T-helper 2 cell treated with Interferon-gamma antibody and Interleukin-4, amounts not matched to agents 100 ng/mL and 5 ng/mL, for 36 hours (primary cell): Measurements from ENCODE around the gene MARS1. TPM values are rescaled to one million over a fixed set of nuclear protein-coding genes. Genes with fewer than 3 reads are reported as not detected.
"Not testable (repeated sequence)": the region's sequence is repeated elsewhere in the genome, so short reads cannot be mapped to it uniquely, and the experiment has no call there.

Experiments
- intact Hi-C: fragments of 100-400 bp; cut with micrococcal nuclease; formaldehyde crosslinking; loops from one replicate; pipeline ENCODE4 v1.15.1; 2023
- total RNA-seq: library from RNA; stranded (reverse); gene quantifications from 2 replicates; pipeline ENCODE4 v1.2.3, GENCODE V29; 2022

MARS1 gene
- total RNA-seq, 1 donor from 2014 or later: 189 TPM

DNA sequence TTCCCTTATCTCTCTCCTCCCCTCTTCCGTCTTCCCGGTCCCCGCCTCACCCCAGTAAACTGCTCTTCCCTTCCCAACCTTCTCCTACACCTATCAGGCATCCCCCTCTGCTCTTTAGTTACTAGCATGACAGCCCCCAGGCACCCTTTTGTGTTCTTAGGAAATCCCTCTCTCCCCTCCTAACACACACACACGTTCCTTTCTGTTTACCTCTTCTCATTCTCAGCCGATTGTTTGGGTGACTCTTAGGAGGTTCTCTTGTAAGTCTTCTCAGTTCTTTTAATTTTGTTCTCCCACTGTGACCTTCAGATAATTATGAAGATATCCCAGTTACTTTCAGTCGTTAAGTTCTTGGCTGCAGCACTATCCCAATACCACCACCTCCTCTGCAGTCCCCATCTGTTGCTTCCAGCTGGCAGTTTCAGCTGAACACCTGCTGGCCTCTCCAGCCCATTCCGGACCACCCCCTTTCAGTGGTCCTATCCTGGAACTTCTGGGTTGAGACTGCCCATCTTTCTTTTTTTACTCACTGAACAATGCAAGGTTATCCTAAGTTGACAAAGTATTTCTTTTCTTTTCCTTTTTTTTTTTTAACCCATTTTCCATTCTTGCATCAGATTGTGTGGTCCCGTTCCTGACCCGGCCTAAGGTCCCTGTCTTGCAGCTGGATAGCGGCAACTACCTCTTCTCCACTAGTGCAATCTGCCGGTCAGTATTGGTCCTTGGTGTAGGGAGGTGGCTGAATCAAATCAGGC is 711 bp downstream of the MARS1 start:
- intact Hi-C loops: no loop called here

DNA sequence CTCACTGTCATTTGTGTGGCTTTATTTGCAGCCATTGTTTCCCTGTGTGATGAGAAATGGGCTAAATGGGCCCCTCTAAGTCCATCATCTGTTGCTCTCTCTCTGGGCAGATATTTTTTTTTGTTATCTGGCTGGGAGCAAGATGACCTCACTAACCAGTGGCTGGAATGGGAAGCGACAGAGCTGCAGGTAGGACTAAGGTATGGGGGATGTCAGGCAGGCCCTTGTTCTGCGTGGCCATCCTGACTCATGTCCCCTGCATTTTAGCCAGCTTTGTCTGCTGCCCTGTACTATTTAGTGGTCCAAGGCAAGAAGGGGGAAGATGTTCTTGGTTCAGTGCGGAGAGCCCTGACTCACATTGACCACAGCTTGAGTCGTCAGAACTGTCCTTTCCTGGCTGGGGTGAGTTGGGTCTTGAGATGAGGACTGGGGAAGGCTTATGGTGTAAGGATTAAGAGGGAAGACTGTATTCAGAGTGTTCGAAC is 1.3 kb downstream of the MARS1 start:
- intact Hi-C loops: no loop called here

DNA sequence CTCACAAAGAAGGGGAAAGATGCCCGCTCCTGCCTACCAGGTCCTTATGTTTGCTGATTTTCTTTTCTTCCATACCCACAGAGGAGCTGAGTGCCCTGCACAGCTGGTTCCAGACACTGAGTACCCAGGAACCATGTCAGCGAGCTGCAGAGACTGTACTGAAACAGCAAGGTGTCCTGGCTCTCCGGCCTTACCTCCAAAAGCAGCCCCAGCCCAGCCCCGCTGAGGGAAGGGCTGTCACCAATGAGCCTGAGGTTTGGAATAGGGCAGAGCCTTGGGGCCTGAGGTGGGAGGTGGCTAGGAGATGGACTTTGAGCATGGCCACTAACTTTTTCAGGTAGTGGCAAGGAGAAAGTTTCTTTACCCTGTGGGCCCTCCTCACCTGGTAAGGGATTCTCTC is 2.3 kb downstream of the MARS1 start:
- intact Hi-C loops: no loop called here

DNA sequence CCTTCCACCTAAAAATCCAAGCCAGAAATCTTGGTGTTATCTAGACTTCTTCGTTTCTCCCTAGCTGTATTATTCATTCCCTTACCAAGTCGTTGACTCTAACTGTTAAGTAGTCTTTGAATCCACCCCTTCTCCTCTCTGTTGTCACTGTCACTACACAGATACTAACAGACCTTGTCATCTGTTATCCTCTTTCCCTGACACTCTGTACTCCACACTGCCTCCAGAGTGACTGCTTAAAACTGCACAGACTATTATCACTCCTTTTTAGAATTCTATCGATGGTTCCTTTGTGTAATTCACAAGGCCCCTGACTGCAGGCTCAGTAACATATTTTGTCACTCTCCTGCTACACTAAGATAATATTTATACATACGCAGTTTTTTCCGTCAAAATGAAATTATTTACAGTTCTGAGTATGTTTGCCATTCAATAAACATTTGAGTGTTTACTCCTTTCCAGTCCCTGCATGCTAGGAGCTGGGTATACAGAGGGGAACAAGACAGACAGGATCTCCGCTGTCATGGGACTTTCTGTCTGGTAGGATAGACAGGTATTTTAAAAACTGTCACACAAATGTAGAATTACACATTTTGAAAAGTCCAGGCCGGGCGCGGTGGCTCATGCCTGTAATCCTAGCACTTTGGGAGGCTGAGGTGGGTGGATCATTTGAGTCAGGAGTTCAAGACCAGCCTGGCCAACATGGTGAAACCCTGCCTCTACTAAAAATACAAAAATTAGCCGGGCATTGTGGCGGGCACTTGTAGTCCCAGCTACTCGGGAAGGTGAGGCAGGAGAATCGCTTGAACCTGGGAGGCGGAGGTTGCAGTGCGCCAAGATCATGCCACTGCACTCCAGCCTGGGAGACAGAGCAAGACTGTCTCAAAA is 3.8 kb downstream of the MARS1 start:
- intact Hi-C loops: no loop called here

DNA sequence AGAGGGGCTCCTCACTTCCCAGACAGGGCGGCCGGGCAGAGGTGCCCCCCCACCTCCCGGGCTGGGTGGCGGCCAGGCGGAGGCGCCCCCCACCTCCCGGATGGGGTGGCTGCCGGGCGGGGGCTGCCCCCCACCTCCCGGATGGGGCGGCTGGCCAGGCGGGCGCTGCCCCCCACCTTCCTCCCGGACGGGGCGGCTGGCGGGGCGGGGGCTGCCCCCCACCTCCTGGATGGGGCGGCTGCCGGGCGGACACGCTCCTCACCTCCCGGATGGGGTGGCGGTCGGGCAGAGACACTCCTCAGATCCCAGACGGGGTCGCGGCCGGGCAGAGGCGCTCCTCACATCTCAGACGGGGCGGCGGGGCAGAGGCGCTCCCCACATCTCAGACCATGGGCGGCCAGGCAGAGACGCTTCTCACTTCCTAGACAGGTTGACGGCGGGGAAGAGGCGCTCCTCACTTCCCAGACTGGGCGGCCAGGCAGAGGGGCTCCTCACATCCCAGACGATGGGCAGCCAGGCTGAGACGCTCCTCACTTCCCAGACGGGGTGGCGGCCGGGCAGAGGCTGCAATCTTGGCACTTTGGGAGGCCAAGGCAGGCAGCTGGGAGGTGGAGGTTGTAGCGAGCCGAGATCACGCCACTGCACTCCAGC is 7.3 kb downstream of the MARS1 start:
- intact Hi-C loops: not testable (repeated sequence)

DNA sequence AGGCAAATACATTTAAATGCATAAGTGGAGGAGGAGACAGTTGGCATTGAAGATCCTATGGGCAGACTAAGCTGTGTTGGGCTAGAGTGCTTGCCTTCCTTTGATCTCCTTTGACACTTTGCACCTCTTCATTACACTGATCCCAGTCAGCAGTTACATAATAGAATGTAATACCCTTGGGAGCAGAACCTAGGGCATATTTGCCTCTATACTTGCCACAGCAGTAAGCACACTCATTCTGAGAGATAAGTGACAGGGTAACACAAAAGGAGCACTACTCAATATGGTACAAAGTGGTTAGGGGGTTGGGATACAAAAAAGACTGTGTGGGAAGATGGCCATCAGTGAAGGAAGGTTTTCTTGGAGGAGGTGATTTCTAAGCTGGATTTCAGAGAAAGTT is 9.0 kb downstream of the MARS1 start:
- intact Hi-C loops: no loop called here

DNA sequence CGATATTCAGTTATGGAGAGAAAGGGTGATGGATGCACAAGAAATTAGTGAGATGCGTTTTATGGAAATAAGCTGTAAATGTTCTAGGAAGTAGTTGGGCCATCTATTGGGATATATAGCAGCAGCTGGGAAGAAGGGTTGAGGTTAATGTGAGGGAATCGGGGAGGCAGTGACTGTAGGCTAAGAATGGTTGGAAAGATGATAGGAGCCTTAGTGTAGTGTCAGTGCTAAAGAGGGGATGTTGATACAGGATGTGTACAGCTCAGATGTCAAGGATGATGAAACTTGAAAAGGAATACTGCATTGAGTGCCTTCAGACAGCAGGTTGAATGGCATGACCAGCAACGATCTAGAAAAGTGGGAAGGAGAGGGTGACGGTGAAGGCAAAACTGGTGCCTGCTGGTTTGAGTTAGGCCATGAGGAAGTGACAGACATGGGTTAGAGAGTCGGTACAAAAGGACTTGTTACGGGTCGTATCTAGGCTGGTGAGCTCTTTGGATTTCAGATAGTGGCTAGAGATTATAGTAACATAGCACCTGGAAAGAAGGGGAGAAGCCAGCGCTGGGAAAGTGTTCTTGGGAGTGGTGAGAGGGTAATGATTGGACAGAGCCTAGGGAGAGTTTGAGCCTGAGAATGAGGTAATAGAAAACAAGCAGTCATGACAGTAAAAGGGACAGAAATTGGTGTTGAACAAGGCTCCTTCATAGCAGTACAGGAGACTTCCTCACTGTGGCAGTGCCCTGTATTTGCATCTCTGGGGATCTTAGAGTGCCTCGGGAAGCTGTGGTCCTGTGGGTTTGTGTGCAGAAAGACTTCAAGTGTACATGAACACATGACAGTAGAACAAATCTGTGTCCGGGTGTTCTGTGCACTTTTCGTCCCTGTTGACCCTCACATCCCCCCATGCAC is 9.6 kb downstream of the MARS1 start:
- intact Hi-C loops: no loop called here

DNA sequence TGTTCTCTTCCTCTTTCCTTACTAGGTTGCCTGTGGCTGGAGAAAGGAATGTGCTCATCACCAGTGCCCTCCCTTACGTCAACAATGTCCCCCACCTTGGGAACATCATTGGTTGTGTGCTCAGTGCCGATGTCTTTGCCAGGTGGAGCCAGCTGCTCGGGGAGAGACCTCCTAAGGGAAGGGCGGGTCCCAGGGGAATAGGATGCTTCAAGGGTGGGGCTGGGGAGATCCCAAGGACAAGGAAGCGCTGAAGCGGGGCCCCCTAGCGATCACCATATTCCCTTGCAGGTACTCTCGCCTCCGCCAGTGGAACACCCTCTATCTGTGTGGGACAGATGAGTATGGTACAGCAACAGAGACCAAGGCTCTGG is 10.2 kb downstream of the MARS1 start:
- intact Hi-C loops: no loop called here

DNA sequence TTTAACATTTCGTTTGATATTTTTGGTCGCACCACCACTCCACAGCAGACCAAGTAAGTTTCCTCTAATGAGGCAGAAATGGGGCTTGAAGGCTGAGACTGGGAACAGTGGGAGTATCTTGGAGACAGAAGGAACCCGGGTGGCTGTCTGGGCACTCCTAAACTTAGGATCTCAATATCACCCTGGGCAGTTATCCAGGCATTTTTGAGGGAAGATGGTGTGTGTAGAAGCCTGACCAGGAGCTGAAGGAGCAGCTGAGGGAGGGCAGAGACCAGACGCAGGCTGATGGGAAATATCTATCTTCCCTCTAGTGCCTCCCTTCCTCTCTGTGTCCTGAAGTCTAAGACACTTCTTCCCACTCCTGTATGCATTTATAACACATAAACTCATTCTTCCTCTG is 10.7 kb downstream of the MARS1 start:
- intact Hi-C loops: no loop called here

DNA sequence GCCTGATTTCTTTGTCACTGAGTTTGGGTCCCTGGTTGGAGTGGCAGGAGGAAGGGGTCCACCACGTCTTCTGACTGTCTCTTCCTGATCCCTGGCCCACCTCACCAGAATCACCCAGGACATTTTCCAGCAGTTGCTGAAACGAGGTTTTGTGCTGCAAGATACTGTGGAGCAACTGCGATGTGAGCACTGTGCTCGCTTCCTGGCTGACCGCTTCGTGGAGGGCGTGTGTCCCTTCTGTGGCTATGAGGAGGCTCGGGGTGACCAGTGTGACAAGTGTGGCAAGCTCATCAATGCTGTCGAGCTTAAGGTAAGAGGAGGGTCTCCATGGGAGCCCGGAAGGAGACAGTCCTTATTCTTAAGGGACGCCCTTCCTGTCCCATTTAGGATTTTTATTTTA is 12.3 kb downstream of the MARS1 start:
- intact Hi-C loops: no loop called here

DNA sequence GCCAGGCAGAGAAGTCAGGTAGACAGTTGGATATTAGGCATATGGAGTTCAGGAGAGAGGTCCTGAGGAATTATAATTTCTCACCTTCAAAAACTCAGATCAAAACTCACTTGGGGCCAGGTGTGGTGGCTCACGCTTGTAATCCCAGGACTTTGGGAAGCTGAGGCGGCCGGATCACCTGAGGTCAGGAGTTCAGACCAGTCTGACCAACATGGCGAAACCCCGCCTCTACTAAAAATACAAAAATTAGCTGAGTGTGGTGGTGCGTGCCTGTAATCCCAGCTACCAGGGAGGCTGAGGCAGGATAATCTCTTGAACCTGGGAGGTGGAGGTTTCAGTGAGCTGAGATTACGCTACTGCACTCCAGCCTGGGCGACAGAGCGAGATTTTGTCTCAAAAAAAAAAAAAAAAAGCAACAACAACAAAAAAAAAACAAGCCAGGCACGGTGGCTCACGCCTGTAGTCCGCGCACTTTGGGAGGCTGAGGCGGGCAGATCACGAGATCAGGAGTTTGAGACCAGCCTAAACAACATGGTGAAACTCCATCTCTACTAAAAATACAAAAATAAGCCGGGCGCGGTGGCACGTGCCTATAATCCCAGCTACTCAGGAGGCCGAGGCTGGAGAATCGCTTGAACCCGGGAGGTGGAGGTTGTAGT is 14.6 kb downstream of the MARS1 start:
- intact Hi-C loops: not testable (repeated sequence)

DNA sequence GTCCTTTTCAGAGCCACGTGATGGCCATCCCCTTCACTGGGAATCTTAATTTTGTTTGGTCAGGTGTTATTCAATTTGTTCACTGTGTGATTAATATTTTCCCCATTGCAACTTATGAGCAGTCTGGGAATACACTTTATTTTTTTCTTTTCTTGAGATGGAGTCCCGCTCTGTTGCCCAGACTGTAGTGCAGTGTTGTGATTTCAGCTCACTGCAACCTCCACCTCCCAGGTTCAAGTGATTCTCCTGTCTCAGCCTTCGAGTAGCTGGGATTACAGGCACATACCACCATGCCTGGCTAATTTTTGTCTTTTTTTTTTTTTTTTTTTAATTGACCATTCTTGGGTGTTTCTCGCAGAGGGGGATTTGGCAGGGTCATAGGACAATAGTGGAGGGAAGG is 18.7 kb downstream of the MARS1 start:
- intact Hi-C loops: not testable (repeated sequence)

DNA sequence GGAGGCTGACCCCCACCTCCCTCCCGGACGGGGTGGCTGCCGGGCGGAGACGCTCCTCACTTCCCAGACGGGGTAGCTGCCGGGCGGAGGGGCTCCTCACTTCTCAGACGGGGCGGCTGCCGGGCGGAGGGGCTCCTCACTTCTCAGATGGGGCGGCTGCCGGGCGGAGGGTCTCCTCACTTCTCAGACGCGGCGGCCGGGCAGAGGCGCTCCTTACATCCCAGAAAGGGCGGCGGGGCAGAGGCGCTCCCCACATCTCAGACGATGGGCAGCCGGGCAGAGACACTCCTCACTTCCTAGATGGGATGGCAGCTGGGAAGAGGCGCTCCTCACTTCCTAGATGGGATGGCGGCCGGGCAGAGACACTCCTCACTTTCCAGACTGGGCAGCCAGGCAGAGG is 19.9 kb downstream of the MARS1 start:
- intact Hi-C loops: not testable (repeated sequence)

DNA sequence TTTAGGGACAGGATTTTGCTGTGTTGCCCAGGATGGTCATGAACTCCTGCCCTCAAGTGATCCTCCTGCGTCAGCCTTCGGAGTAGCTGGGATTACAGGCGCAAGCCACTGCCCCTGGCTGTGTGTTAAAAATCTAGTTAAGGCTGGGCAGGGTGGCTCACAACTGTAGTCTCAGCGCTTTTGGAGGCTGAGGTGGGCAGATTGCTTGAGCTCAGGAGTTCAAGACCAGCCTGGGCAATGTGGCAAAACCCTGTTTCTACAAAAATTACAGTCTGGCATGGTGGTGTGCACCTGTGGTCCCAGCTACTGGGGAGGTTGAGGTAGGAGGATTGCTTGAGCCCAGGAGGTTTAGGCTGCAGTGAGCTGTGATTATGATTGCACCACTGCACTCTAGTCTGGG is 23.3 kb downstream of the MARS1 start:
- intact Hi-C loops: no loop called here

DNA sequence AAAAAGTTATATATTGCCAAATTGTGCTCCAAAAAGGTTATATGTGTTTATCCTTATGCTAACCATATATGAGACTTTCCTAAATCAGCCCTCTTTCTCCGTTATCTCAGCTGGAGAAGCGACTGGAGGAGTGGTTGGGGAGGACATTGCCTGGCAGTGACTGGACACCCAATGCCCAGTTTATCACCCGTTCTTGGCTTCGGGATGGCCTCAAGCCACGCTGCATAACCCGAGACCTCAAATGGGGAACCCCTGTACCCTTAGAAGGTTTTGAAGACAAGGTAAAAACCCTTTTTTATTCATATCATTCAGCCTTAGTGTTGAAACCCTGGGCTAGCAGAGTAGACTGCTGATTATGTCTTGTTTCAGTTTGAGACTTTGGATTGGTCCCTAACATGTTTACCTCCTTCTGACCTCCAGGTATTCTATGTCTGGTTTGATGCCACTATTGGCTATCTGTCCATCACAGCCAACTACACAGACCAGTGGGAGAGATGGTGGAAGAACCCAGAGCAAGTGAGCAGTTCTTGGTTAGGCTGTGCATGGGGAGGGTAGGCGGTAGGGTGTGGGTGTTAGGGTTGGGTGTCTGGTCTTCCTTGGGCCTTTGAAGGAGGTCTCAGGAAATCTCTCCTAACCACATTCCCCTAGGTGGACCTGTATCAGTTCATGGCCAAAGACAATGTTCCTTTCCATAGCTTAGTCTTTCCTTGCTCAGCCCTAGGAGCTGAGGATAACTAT is 23.9 kb downstream of the MARS1 start:
- intact Hi-C loops: no loop called here

DNA sequence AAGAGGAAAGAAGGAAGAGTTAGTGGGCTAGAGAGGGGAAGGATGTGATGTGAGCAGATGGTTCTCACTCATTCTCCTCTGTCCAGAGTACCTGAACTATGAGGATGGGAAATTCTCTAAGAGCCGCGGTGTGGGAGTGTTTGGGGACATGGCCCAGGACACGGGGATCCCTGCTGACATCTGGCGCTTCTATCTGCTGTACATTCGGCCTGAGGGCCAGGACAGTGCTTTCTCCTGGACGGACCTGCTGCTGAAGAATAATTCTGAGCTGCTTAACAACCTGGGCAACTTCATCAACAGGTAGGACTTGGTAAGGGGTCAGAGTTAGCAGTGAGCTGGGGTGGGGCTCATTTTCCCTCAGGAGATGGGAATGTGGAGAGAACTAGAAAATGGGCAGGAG is 24.8 kb downstream of the MARS1 start:
- intact Hi-C loops: no loop called here

DNA sequence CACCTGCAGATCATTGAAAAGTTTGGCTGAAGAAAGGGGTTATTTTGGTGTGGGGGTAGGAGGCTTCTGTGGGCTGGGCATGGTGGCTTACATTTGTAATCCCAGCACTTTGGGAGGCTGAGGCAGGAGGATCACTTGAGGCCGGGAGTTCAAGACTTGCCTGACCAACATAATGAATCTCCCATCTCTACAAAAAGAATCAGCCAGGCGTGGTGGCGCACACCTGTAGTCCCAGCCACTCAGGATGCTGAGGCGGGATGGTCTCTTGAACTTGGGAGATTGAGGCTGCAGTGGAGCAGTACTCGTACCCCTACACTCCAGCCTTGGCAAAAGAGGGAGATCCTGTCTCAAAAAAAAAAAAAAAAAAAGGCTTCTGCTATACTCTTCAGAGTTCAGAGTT is 25.4 kb downstream of the MARS1 start:
- intact Hi-C loops: no loop called here

DNA sequence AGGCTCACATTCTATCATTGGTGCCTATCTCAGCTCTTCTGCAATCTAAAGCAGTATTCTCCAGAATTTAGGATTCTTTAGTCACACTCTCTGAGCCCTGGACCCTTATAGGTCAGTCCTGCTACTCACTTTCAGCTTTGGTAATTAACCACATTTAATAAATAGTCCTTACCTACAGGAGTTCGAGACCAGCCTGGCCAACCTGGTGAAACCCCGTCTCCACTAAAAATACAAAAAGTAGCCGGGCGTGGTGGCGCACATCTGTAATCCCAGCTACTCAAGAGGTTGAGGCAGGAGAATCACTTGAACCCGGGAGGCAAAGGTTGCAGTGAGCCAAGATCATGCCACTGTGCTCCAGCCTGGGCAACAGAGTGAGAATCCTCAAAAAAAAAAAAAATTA is 25.8 kb downstream of the MARS1 start:
- intact Hi-C loops: not testable (repeated sequence)

DNA sequence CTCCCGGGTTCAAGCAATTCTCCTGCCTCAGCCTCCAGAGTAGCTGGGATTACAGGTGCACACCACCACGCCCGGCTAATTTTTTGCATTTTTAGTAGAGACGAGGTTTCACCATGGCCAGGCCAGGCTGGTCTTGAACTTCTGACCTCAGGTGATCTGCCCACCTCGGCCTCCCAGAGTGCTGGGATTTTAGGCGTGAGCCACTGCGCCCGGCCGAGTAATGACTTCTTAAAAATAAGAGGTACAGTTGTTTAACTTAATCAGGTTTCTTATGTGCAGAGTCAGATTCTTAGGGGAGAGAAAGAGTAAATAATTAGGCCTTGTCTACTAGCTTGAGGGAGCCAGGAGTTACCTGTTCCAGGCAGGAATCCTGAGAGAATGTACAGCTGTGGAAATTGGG is 26.4 kb downstream of the MARS1 start:
- intact Hi-C loops: not testable (repeated sequence)
